HK-2 (cell line): ENCODE measurements around the gene CDK14.
A peak's percentile ranks its signal among the peaks of the same experiment; 100 is the strongest.
"Not testable (repeated sequence)": the region's sequence is repeated elsewhere in the genome, so short reads cannot be mapped to it uniquely, and the experiment has no call there.

Source experiments
- DNase-seq: peaks from one replicate; pipeline ENCODE4 v3.0.0-alpha.2; 2018; ENCODE audit not compliant: unreplicated experiment

The CDK14 gene

DNA sequence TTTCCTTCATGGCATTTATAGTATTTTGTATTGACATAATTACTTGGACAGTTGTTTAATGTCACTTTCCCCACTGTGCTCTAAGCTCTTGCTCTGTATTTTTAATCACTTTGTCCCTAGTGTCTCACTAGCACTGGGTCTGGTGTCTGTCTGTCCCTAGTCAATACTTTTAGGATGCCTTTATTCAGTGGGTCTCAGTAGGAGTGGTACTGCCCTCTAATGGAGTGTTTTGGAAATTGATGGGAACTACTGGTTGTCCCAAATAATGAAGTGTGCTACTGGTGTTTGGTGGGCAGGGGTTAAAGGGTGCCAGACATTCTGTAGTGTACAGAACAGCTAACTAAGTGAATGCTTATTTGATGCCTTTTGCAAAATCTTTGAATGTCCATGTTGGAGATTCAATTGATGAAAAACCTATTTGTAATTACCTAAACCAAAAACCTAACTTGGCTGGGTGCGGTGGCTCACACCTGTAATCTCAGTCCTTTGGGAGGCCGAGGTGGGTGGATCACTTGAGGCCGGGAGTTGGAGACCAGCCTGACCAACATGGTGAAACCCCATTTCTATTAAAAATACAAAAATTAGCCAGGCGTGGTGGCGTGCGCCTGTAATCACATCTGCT lies 33.3 kb downstream of the CDK14 start:
- no peak for DNase-seq

DNA sequence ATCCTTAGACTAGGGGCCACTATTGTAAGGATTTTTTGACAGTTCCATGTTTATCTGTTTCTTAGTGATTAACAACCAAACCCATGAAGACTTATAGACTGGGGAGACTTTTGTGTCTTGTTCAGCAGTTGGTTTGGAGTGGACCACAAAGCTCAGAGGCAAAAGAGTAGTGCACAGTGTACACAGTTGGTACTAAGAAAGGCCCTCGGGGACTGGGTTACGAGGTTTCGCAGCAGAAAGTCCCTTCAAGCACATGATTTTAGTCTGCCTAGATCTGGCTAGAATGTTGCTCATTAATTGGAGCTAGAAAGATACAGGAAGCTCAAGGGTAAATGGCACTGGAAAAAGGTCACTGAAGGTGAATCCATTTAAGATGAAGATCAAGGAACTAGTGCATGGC lies 35.4 kb downstream of the CDK14 start:
- no peak for DNase-seq

DNA sequence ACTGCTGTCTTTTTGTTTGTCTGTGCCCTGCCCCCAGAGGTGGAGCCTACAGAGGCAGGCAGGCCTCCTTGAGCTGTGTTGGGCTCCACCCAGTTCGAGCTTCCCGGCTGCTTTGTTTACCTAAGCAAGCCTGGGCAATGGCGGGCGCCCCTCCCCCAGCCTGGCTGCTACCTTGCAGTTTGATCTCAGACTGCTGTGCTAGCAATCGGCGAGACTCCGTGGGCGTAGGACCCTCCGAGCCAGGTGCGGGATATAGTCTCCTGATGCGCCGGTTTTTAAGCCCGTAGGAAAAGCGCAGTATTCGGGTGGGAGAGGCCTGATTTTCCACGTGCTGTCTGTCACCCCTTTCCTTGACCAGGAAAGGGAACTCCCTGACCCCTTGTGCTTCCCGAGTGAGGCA lies 43.6 kb downstream of the CDK14 start:
- DNase-seq = not testable (repeated sequence)

DNA sequence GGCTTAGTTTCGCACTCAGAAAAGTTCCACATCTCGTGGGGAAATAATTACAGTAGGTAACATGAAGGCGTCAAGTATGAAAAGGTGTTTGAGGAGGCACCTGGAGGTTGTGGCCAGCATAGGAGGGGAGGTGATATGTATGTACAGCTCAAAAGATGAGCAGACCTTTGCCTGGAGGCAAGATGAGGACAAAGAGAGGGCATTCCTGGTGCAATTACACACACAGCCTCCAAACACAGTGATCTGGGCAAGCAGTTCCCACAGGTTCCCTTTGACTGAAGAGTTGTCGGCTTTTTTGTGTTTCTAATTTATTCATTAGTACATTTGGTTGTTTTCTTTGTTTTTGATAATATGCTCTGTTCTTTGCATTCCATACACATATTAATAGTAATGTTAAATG lies 46.9 kb downstream of the CDK14 start:
- DNase-seq = no peak

DNA sequence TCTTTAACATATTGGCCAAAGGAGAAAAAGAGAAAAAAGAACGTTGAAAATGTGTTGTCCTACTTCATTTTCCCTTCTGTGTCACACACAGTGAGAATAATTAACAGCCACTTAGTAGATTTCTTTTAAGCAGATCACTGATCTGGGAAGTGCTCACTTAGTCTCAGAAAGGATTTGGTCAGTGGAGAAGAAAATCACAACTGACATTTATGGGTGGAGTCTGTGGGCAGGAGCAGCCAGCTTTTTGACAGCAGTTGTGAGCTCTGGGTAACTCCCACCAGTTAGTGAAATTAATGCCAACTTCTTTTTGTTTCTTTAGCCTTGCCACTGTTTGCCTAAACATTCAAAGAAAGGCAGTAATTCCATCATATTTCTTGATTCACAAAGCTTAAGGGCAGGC lies 49.7 kb downstream of the CDK14 start:
- no peak for DNase-seq

DNA sequence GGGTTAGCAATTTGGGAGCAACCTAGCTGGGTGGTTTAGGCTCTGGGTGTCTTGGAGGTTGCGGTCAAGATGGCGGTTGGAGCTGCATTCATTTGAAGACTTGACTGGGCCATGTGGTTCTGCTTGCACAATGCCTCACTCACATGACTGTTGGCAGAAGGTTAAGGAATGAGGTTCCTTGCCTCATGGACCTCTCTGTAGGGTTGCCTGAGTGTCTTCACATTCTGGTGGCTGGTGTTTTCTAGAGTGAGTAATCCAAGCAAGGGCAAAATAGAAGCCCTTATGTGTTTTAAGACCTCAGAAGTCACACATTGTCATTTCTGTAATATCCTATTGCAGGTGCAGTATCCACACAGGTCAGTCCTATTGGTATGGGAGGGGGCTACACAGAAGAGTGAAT lies 52.0 kb downstream of the CDK14 start:
- DNase-seq = no peak

DNA sequence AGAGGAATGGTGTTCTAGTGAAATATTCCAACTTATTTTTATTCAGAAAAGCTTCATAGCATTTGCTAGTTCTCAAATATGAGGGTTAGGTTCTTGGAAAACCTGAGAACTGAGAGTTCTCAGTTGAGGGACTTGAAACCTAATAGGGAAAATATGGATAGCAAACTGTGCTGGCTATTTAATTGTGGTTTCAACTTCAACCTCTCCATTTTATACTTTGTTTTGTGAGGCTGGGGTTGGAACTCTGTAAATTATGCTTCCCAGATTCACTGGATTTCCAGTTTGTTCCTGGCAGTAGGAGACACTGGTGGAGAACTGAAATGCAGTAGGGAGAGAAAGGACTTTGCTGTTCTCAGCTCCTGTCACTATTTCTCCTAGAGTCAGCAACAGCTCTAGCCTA lies 52.7 kb downstream of the CDK14 start:
- DNase-seq = no peak

DNA sequence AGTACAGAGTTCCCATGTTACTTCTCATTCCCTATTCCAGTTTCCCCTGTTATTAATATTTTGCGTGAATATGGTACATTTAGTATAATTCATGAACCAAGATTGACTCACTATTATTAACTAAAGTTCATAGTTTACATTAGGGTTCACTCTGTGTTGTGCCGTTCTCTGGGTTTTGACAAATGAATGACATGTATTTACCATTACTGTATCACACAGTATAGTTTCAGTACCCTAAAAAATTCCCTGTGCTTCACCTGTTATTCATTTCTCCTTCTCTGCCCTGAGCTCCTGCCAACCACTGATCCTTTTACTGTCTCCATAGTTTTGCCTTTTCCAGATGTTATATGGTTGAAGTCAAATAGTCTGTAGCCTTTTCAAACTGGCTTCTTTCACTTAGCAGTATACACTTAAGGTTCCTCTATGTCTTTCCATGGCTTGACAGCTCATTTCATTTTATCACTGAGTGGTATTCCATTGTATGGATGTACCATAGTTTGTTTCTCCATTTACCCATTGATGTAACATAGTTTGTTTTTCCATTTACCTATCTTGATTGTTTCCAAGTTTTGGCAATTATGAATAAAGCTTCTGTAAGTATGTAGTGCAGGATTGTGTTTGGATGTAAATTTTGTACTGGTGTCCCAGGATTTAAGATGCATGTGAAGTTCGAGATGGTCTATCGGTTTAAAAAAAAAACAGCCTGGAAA lies 58.8 kb downstream of the CDK14 start:
- no peak for DNase-seq

DNA sequence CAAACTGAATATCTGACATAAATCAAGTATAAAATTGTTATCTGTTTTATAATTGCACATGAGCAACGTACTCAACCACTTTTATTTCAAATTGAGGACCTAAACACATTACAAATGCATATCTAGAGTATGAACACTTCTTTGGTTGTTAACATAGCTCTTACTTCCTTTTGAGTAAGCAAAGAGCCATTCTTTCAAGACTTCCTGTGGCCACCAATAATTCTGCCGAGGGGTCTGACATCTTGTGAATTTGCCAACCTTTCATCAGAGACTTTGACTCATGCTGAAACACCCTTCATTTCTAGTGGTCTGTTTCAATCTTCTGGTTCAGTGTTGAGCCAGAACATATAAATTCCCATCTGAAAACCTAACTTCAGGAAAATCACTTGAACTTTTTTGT lies 59.4 kb downstream of the CDK14 start:
- peak; percentile 1 for DNase-seq

DNA sequence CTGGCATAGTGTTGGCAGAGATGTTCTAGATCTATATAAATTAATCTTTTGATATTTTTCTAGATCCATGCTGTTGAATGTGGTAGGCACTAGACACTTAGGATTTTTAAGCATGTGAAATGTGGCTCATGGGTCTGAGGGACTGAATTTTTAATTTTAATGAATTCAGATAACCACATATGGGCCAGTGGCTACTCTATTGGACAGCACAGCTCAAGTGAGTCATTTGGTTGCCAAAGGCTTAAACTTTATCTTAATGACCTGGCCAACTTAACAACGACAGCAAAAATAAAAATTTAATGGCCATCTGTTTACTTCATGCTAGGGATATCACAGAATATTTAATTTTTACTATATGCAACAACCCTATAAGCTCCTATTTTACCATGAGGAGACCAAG lies 61.4 kb downstream of the CDK14 start:
- DNase-seq = no peak

DNA sequence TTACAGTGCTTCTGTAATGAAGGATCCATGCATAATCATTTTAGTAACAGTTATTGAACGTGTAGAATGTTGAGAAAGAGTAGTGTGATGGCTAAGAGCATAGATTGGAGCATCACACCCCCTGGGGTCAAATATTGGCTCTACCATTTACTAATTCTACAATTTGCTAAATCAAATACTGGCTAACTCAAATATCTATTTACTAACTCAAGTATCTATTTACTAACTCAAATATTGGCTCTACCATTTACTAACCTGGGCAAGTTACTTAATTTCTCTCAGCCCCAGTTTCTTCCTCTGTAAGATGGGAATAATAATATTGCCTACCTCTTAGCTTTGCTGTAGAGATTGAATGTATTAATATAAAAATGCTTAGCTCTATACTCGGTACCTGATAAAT lies 64.0 kb downstream of the CDK14 start:
- DNase-seq = no peak

DNA sequence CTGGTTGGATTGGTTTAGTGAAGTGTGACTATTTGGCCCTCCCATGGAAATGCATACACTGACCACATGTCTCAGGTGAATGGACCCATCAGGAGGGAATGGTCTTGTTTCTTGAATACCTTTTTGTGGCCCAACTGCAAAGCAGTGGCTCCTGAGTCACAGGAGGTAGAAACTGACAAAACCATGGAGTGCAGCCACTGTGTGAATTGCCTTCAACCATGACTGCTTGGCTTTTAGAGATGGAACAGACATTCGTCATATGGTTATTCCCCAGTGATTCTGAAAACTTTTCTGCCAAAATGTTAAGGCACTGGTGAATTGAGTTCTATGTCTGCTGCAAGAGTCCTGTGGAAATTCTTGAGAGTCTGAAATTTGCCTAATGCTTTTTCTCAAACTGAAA lies 64.7 kb downstream of the CDK14 start:
- no peak for DNase-seq

DNA sequence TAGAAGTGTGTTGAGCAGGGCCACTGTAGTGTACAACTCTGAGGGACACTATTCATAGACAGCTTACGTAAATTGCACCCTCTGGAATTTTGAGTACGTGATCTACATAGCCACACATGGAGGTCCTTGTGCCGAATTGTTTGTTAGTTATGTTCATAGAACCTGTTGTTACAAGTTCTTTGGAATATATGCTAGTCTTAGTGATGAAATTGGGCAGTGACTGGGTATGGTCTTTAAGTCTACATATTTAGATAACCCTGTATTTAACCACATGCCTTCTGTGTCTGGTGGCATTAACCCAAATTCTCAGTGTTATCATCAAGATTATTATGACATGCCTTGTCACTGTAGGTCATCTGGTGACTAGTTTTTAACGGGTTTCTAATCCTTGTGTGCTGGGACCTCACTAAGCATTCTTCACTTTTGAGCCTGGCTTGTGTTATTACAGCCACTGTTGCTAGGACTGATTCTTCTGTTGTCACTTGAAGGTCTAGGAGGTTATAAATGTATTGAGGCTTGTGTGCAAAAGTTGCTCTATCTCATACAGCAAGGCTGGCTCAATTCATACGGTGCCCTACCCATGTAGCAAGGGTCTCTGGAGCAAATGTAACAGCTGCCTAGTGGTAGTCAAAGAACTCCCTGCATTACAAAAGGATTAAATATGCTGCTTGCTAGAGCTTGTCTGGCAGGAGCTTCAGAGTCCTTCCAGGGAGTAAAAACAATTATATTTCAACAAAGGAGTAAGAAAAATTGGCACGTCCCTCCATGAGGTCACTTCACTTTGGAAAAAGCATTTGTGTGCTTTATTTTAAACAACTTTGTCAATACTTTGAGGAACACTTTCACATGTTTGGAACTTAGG lies 65.4 kb downstream of the CDK14 start:
- DNase-seq = no peak

DNA sequence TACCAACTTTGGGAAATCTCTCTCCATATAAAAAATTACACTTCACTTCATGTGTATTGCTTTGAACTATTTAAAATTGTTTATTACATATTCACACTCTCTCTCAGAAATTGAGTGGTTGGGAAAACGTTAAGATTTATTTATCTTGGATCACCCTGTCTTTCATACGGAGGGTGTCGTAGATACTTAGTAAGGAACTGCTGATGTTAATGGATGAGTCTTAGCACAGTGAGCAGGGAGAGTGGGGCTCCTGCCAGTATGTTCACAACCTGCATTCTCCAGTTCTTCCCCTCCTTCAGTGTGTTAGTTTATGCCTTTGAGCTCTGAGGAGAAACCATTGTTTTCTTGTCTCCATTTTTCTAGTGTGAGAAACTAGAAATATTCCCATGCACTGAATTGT lies 67.1 kb downstream of the CDK14 start:
- no peak for DNase-seq

DNA sequence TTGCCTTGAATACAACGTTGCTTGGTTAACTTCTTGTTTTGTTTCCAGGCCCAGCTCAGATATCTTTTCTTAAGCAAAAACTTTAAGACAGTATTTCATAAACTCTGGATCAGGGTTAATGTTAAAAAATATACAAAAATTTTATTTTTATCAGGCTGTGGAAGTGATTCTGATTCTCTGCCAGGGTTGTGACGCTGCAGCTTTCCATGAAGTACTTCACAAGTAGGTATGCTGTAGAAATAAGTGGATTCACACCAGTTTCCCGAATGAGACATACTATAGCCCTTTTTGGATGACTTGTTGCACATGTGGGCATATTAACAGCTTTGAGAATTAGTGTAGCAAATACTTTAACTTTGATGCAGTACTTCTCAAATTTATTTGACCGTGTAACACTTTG lies 70.1 kb downstream of the CDK14 start:
- DNase-seq = no peak

DNA sequence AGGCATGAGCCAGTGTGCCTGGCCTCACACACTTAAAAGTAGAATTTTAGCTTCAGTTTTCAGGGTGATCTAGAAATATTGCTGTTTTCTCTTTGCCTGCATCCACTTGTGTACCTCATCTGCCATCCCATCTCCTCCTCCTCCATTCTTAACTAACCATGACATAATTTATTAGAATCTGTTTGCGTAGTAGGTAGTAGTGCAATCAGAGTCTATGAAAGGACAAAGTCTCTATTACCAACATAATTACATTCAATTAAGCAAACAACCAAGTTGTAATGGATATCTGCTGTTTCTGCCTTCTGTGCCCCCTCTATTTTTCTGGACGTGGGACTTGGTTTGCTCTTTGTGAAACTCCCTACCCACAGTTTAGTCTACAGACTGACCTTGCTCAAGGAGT lies 72.9 kb downstream of the CDK14 start:
- no peak for DNase-seq

DNA sequence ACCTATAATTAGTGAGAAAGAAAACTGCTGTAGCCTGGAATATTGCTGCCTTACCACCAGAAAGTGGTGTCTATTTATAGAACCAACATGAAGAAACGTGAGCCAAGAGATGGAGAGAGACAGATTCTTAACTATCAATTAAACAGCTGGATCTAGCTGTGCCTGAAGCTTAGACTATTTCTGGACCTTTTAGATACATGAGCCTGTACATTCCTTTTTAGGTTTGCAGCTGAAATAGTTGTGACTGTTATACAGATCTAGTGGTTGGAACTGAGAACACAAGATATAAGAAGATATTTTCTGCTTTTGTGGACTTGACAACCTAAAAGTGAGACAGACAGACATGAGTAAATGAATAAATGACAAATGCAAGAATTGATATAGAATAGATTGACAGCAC lies 73.4 kb downstream of the CDK14 start:
- DNase-seq = no peak

DNA sequence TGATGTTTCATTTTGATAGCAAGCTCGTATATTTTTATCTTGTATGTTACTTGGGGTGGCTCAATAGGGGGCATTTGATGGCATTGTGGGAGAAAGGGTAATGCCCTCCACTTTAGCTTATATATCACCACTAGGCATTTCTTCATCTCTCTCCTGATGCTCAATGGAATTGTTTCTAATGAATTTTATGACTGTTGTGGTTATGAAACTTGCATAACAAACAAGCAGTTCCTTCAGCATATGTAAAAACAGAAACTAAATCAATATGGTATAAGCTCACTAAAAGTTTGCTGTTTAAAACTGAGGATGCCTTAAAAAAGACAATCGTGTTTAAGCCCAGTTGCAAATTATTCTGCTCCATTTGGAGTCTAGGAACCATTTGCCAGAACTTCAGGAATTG lies 75.5 kb downstream of the CDK14 start:
- no peak for DNase-seq

DNA sequence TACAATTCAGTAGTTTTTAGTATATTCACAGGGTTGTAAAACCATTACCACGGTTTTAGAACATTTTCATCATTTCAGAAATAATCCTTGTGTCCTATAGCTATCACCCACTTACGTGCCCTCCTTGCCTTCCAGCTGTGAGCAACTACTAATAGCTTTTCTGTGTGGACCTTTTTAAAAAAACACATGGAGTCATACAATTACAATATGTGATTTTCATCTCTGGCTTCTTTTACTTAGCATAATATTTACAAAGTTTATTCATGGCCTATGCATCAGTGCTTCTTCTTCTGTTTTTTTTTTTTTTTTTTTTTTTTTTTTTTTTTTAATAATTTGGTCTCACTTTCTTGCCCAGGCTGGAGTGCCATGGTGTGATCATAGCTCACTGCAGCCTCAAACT lies 76.1 kb downstream of the CDK14 start:
- DNase-seq = no peak

DNA sequence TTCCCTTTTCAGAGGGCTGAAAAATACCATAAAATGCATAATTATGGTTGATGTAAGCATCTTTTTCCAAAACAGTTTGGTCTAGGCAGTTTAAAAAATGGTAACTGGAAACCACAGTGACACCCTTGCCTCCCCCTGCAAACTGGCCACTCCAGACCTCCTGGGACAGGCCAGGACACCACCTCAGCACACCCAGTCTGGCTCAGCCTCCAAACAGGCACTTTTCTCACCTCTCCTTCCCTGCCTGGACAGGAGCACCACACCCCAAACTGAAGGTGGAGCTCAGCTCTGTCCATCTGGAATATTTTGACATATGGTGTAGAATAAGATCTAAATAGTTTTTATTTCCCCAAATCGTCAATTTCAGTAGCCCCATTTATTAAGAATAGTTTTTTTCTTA lies 78.5 kb downstream of the CDK14 start:
- no peak for DNase-seq

DNA sequence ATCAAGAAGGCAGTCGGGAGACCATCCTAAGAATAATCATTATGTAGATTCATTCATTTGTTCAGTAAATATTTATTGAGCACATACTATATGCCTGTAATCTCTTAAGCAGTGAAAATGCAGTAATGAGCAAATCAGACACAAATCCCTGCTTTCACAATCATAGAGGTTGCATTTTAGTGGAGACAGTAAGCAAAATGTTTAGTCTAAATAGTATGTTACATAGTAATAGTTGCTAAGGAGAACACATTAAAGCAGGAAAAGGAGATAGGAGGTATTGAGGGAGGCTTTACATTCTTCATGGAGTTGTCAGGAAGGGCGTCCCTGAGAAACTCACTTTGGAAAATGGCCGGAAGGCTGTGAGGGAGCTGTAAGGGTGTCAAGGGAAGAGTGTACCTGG lies 79.9 kb downstream of the CDK14 start:
- DNase-seq = no peak

DNA sequence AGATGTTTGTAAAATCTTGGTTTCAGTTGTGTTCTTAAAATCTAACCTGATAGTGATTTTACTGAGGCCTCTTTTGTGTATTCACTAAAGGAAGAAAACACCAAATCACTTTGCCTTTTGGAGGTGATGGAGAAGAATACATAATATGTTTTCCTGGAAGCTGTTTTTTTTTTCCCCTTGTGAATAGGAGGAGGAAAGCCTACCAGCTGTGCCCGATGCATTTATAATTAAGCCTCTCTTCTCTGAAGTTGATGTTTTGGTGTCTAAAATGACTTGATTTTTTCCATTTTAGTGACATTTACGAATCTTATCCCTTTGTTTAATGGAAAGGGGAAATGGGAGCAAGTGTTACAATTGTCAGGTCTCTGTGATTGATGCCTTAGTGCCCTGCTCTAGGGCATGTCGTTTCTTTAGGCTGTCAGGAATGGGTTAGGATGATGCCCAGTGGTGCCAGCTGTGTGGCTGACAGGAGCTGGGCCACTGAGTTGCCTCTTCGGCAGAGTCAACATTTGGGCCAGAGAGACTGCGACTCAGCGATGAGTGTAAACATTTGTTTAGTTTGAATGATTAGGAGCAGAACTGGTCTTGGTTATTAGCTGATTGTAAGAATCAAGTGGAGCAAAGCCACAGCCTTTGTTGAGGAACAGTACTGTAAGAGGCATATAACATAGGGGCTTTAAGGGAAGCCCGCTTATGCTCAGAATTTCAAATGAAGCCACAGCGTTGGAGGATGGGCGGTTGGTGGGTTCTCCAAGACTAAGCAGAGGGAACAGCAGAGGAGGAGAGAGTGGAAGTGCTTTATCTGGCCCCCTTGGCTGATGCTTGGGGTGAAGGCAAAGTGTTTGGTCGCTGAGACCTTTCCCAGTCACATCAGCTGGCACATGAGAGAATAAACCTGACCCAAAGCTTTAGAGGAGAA lies 81.6 kb downstream of the CDK14 start:
- no peak for DNase-seq
